ENCODE data around the gene SPEF1.
A peak's percentile ranks its signal among the peaks of the same experiment; 100 is the strongest.

SPEF1 gene

GRCh38 chr20:3800878-3801260 is 19.6 kb upstream of the SPEF1 start:
- no peak overlapping the region for H3K4me3 ChIP-seq (ENCODE audit: low read length)
- no peak for TF ChIP-seq CTCF (IDR thresholded peaks at IDR 0.05; ENCODE audit: insufficient read depth, low read depth, low read length, missing control alignments)
- DNase-seq (ENCODE audit: low read depth): no peak

- no peak overlapping the region for H3K4me3 ChIP-seq (ENCODE audit: low read length)
- no peak for TF ChIP-seq CTCF (IDR thresholded peaks at IDR 0.05; ENCODE audit: insufficient read depth, low read depth, low read length, missing control alignments)
- DNase-seq (ENCODE audit: low read depth): no peak
Measured at GRCh38 chr20:3800256-3800877, 19.1 kb upstream of the SPEF1 start.

- no peak for DNase-seq (ENCODE audit: low read depth)
Measured at GRCh38 chr20:3798908-3799248, 17.6 kb upstream of the SPEF1 start.

GRCh38 chr20:3798373-3798768 is 17.1 kb upstream of the SPEF1 start:
- TF ChIP-seq CTCF (IDR thresholded peaks at IDR 0.05; ENCODE audit: insufficient read depth, low read depth, low read length, missing control alignments): no peak
- no peak overlapping the region for H3K4me3 ChIP-seq (ENCODE audit: low read length)
- no peak for DNase-seq (ENCODE audit: low read depth)

More at GRCh38 chr20:3798908-3799248, 17.6 kb upstream of the SPEF1 start:
- no peak overlapping the region for H3K4me3 ChIP-seq (ENCODE audit: low read length)
- TF ChIP-seq CTCF (IDR thresholded peaks at IDR 0.05; ENCODE audit: insufficient read depth, low read depth, low read length, missing control alignments): no peak

GRCh38 chr20:3797592-3798372 is 16.5 kb upstream of the SPEF1 start:
- peak overlapping the region; percentile 66 for H3K4me3 ChIP-seq (ENCODE audit: low read length)
- peak; percentile 61 for DNase-seq (ENCODE audit: low read depth)
- no peak for TF ChIP-seq CTCF (IDR thresholded peaks at IDR 0.05; ENCODE audit: insufficient read depth, low read depth, low read length, missing control alignments)

GRCh38 chr20:3797226-3797545 is 15.9 kb upstream of the SPEF1 start:
- no peak for TF ChIP-seq CTCF (IDR thresholded peaks at IDR 0.05; ENCODE audit: insufficient read depth, low read depth, low read length, missing control alignments)
- H3K4me3 ChIP-seq (ENCODE audit: low read length): peak overlapping the region; percentile 66
- DNase-seq (ENCODE audit: low read depth): no peak
